H9 (cell line): ENCODE data around the gene MXI1. TPM values are rescaled to one million over a fixed set of nuclear protein-coding genes. Genes with fewer than 3 reads are reported as not detected.

Experiments
- DNase-seq: peaks from one replicate; pipeline ENCODE4 v3.0.0-alpha.2; 2017
- H2AFZ ChIP-seq: one replicate; pipeline ENCODE4 v1.6.1; 2013; ENCODE audit warnings: mild to moderate bottlenecking, low read length, control low read depth, moderate library complexity
- H2AK5ac ChIP-seq: 2 replicates; pipeline ENCODE4 v1.6.1; 2013; ENCODE audit warnings: low read length, control low read depth, mixed read lengths; ENCODE audit not compliant: insufficient read length
- H2BK120ac ChIP-seq: one replicate; pipeline ENCODE4 v1.6.1; 2013; ENCODE audit warnings: low read depth, mild to moderate bottlenecking, low read length, control low read depth, inconsistent platforms; ENCODE audit not compliant: poor library complexity, severe bottlenecking
- H2BK12ac ChIP-seq: 2 replicates; pipeline ENCODE4 v1.6.1; 2013; ENCODE audit warnings: low read length, control low read depth, mixed read lengths, low read depth; ENCODE audit not compliant: insufficient read length
- H2BK15ac ChIP-seq: 2 replicates; pipeline ENCODE4 v1.6.1; 2013; ENCODE audit warnings: low read depth, low read length, control low read depth
- H2BK20ac ChIP-seq: one replicate; pipeline ENCODE4 v1.6.1; 2013; ENCODE audit warnings: low read depth, mild to moderate bottlenecking, low read length, control low read depth, inconsistent platforms; ENCODE audit not compliant: poor library complexity, severe bottlenecking
- H2BK5ac ChIP-seq: 2 replicates; pipeline ENCODE4 v1.6.1; 2013; ENCODE audit warnings: low read length, control low read depth, mixed read lengths; ENCODE audit not compliant: insufficient read length
- H3K14ac ChIP-seq: 2 replicates; pipeline ENCODE4 v1.6.1; 2013; ENCODE audit warnings: low read length, control low read depth; ENCODE audit not compliant: insufficient read depth
- H3K18ac ChIP-seq: 2 replicates; pipeline ENCODE4 v1.6.1; 2013; ENCODE audit warnings: low read depth, mild to moderate bottlenecking, mixed read lengths, low read length, control low read depth; ENCODE audit not compliant: insufficient read length
- H3K23ac ChIP-seq: 2 replicates; pipeline ENCODE4 v1.6.1; 2013; ENCODE audit warnings: low read length, control low read depth, mixed read lengths, low read depth; ENCODE audit not compliant: insufficient read length
- H3K23me2 ChIP-seq: 2 replicates; pipeline ENCODE4 v1.6.1; 2013; ENCODE audit warnings: low read depth, mild to moderate bottlenecking, mixed read lengths, low read length, control low read depth; ENCODE audit not compliant: insufficient read length, poor library complexity, severe bottlenecking
- H3K27ac ChIP-seq: 2 replicates; pipeline ENCODE4 v1.5.1; 2013; ENCODE audit warnings: low read length, control low read depth, mixed read lengths, low read depth; ENCODE audit not compliant: insufficient read length
- H3K27me3 ChIP-seq: 2 replicates; pipeline ENCODE4 v1.6.1; 2013; ENCODE audit warnings: low read length, control low read depth, inconsistent platforms; ENCODE audit not compliant: insufficient read depth
- H3K4ac ChIP-seq: 2 replicates; pipeline ENCODE4 v1.6.1; 2013; ENCODE audit warnings: low read depth, mild to moderate bottlenecking, control low read depth, inconsistent platforms, low read length, moderate library complexity
- H3K4me1 ChIP-seq: 2 replicates; pipeline ENCODE4 v1.6.1; 2013; ENCODE audit warnings: low read length, control low read depth, inconsistent platforms; ENCODE audit not compliant: insufficient read depth
- H3K4me2 ChIP-seq: 2 replicates; pipeline ENCODE4 v1.6.1; 2013; ENCODE audit warnings: low read length, control low read depth, mixed read lengths; ENCODE audit not compliant: insufficient read length, insufficient read depth
- H3K56ac ChIP-seq: 2 replicates; pipeline ENCODE4 v1.6.1; 2013; ENCODE audit warnings: low read depth, mild to moderate bottlenecking, mixed read lengths, low read length, control low read depth; ENCODE audit not compliant: insufficient read length
- H3K79me1 ChIP-seq: 2 replicates; pipeline ENCODE4 v1.6.1; 2013; ENCODE audit warnings: low read depth, mild to moderate bottlenecking, moderate library complexity, low read length, control low read depth, inconsistent platforms; ENCODE audit not compliant: insufficient read depth, poor library complexity, severe bottlenecking
- H3K79me2 ChIP-seq: 2 replicates; pipeline ENCODE4 v1.6.1; 2013; ENCODE audit warnings: low read length, control low read depth, inconsistent platforms; ENCODE audit not compliant: insufficient read depth
- H3K9ac ChIP-seq: 2 replicates; pipeline ENCODE4 v1.6.1; 2013; ENCODE audit warnings: low read length, control low read depth, mixed read lengths; ENCODE audit not compliant: insufficient read length; ENCODE audit errors: extremely low read depth
- H3K9me3 ChIP-seq: one replicate; pipeline ENCODE4 v1.6.1; 2013; ENCODE audit warnings: low read depth, low read length, inconsistent platforms; ENCODE audit not compliant: control insufficient read depth
- H3T11ph ChIP-seq: one replicate; pipeline ENCODE4 v1.6.1; 2013; ENCODE audit warnings: mild to moderate bottlenecking, low read length, control low read depth, inconsistent platforms
- H4K20me1 ChIP-seq: one replicate; pipeline ENCODE4 v1.6.1; 2013; ENCODE audit not compliant: control insufficient read depth, insufficient read length, insufficient read depth
- H4K5ac ChIP-seq: 2 replicates; pipeline ENCODE4 v1.6.1; 2013; ENCODE audit warnings: low read depth, mild to moderate bottlenecking, mixed read lengths, low read length, control low read depth; ENCODE audit not compliant: insufficient read length
- H4K8ac ChIP-seq: replicated peaks from 2 replicates; pipeline ENCODE4 v1.6.1; 2013; ENCODE audit warnings: low read length, control low read depth, mixed read lengths, low read depth; ENCODE audit not compliant: insufficient read length
- H4K91ac ChIP-seq: 2 replicates; pipeline ENCODE4 v1.6.1; 2013; ENCODE audit warnings: low read depth, mild to moderate bottlenecking, moderate library complexity, mixed read lengths, low read length, control low read depth; ENCODE audit not compliant: insufficient read length
- H3K27ac Mint-ChIP-seq, 3 experiments: 2 replicates in 2 of 3; 3 replicates in 1 of 3; pipeline ENCODE4 v1.8.0; 2020 to 2021; ENCODE audit warnings: mixed read lengths in 3 of 3, mild to moderate bottlenecking in 1 of 3, moderate library complexity in 1 of 3
- H3K27me3 Mint-ChIP-seq: 2 replicates; pipeline ENCODE4 v1.8.0; 2021; ENCODE audit warnings: low read depth, mild to moderate bottlenecking, moderate library complexity, mixed read lengths
- H3K36me3 Mint-ChIP-seq, 3 experiments: 2 replicates in 2 of 3; 3 replicates in 1 of 3; pipeline ENCODE4 v1.8.0; 2020 to 2021; ENCODE audit warnings: low read depth in 3 of 3, mixed read lengths in 3 of 3; ENCODE audit not compliant: insufficient read depth in 1 of 3
- H3K4me1 Mint-ChIP-seq, 2 experiments: 2 replicates each; pipeline ENCODE4 v1.8.0; 2020; ENCODE audit warnings: mixed read lengths in 2 of 2
- H3K4me3 Mint-ChIP-seq, 2 experiments: 2 replicates in 1 of 2; 3 replicates in 1 of 2; pipeline ENCODE4 v1.8.0; 2020 to 2021; ENCODE audit warnings: mild to moderate bottlenecking in 2 of 2, mixed read lengths in 2 of 2, moderate library complexity in 1 of 2
- H3K9me3 Mint-ChIP-seq, 2 experiments: 2 replicates in 1 of 2; 3 replicates in 1 of 2; pipeline ENCODE4 v1.8.0; 2020; ENCODE audit warnings: mild to moderate bottlenecking in 2 of 2, mixed read lengths in 2 of 2, moderate library complexity in 1 of 2
- total RNA-seq: library from RNA; stranded (reverse); gene quantifications from 2 replicates; pipeline ENCODE4 v1.2.1, GENCODE V29; 2021
- TF ChIP-seq, protein P1 (sequence below): fragments of 200-600 bp; sonication (generic); conservative IDR thresholded peaks from 3 replicates; pipeline ENCODE4 v1.8.0; 2021; ENCODE audit warnings: antibody characterized with exemption, mild to moderate bottlenecking

MXI1 gene
- total RNA-seq, 1 experiment from 2014 or later, result 5.6 TPM

DNA sequence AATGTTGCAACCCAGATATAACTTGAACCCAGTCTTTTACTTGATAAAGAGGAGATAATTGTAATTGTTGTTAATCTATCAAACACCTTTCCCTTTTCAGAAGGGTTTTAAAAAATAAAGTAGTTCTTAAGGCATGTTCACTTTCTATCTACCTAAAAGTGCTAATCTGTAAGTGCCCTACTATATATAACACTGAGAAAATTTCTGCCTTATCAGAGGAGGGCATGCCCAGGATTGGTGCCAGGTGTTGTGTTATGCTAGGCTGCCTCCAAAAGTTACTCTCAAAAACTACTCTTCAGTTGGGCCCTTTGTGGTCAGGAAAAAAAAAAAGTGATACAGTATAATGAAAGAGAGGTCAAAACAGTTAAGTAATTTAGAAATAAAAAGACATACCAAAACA lies 61.0 kb downstream of the MXI1 start:
- Histone ChIP-seq H3K79me2 (no peaks in the 10 kb centered on the region), H3K23me2 (no peaks in the 10 kb centered on the region), H3K56ac (no peak overlapping the region), H3K27ac (no peak overlapping the region), H3K14ac (no peak overlapping the region), H4K20me1 (no peaks in the 10 kb centered on the region), H2BK5ac (no peak overlapping the region), H2AFZ (no peak overlapping the region), H3K27me3 (no peaks in the 10 kb centered on the region), H3K9ac (no peak overlapping the region), H4K5ac (no peak overlapping the region), H3K4me2 (no peak overlapping the region), H3K4ac (no peak overlapping the region), H3K4me1 (no peaks in the 10 kb centered on the region), H4K8ac (no peak overlapping the region), H2BK15ac (no peak overlapping the region), H3K23ac (no peak overlapping the region), H2BK120ac (no peak overlapping the region), H3K18ac (no peak overlapping the region), H2AK5ac (no peak overlapping the region), H2BK20ac (no peak overlapping the region), H2BK12ac (no peak overlapping the region), H4K91ac (no peak overlapping the region), H3K79me1 (no peaks in the 10 kb centered on the region), H3K9me3 (no peaks in the 10 kb centered on the region), H3T11ph (no peak overlapping the region)
- Mint-ChIP-seq H3K36me3 (no peaks in the 10 kb centered on the region), H3K27me3 (no peaks in the 10 kb centered on the region; the same call in 1 of the 2 replicates), H3K27ac (no peak overlapping the region), H3K4me1 (no peaks in the 10 kb centered on the region), H3K9me3 (no peaks in the 10 kb centered on the region), H3K4me3 (no peak overlapping the region)
- TF ChIP-seq, protein P1, sequence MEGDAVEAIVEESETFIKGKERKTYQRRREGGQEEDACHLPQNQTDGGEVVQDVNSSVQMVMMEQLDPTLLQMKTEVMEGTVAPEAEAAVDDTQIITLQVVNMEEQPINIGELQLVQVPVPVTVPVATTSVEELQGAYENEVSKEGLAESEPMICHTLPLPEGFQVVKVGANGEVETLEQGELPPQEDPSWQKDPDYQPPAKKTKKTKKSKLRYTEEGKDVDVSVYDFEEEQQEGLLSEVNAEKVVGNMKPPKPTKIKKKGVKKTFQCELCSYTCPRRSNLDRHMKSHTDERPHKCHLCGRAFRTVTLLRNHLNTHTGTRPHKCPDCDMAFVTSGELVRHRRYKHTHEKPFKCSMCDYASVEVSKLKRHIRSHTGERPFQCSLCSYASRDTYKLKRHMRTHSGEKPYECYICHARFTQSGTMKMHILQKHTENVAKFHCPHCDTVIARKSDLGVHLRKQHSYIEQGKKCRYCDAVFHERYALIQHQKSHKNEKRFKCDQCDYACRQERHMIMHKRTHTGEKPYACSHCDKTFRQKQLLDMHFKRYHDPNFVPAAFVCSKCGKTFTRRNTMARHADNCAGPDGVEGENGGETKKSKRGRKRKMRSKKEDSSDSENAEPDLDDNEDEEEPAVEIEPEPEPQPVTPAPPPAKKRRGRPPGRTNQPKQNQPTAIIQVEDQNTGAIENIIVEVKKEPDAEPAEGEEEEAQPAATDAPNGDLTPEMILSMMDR, result no peak
- DNase-seq, result no peak
